Stimulated activated CD8-positive, alpha-beta memory T cell treated with anti-CD3 and anti-CD28 coated beads, Interleukin-2, amount 100 ng/mL, for 1 hour (primary cell): ENCODE data around the gene WDR90.

Source experiments
- DNase-seq, 2 donors: peaks; one replicate each; pipeline ENCODE4 v3.0.0-alpha.2; 2020; ENCODE audit warnings: low read depth in 2 of 2

WDR90 gene

DNA sequence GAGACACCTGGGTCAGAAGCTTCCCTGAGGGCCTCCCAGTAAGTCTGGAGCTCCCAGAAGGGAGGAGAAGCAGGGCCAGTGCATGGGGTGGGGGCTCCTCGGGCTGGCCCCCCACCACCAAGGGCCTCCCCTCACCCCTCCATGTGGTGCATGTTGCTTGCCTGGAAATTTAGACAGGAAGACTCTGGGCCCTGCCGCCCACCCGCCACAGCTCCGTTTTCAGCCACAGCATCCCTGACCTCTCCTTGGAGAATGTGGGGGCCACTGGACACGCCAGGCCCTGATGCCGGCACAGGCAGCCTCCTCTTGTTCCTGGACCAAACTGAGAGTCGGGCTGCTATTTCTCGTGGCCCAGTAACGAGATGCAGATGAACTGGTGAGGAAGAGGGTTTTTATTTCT is 10.3 kb upstream of the WDR90 start:
- no peak for DNase-seq

DNA sequence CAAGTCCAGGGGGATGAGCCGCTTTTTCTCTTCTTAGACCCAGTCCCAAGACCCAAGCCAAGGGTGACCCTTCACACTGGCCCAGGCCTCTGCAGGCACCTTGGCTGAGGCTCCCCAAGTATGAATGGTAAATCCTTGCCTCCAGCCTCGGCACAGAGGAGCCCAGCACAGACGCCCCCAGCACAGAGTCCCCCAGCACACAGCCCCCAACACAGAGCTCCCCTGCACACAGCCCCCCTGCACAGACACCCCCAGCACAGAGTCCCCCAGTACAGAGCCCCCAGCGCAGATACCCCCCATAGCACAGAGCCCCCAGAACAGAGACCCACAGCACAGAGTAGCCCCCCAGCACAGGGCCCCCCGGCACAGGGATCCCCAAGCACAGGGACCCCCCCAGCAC is 8.6 kb upstream of the WDR90 start:
- no peak for DNase-seq

DNA sequence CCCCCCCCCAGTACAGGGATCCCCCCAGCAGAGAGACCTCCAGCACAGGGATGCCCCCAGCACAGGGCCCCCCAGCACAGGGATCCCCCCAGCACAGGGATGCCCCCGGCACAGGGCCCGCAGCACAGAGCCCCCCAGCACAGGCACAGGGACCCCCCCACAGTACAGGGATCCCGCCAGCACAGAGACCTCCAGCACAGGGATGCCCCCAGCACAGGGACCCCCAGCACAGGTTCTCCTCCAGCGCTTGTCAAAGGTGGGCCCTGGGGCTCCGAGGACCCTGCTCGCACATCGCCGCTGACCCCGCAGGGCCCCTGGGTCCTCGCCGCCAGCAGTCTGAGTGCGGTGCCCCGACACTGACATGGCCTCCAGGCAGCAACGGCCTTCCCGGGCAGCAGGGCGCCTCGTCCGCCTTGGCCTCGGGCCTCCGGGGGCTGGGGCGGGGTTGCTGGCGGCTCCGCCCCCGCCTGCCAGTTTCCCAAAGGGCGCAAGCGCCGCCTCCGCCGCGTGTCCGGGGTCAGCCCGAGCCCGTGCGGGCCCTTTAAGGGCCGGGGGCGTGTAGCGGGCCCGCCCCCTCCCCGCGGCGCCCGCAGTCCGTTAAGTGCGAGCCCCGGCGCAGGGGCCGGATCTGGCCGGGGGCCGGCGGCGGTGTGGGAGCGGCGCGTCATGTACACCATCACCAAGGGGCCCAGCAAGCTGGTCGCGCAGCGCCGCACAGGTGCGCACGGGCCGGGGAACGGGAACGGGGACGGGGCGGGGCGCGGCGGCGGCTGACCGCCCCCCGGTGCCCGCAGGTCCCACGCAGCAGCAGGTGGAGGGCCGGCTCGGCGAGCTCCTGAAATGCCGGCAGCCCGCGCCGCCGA is 7.6 kb upstream of the WDR90 start, which contains the start of gene MCRIP2:
Gene MCRIP2, plus strand, starts transcription at position 503 of the 863 bp plus-strand sequence. Its CDS starts 164 bp downstream, at position 667.
- peak; percentile 18 to 29 for DNase-seq

DNA sequence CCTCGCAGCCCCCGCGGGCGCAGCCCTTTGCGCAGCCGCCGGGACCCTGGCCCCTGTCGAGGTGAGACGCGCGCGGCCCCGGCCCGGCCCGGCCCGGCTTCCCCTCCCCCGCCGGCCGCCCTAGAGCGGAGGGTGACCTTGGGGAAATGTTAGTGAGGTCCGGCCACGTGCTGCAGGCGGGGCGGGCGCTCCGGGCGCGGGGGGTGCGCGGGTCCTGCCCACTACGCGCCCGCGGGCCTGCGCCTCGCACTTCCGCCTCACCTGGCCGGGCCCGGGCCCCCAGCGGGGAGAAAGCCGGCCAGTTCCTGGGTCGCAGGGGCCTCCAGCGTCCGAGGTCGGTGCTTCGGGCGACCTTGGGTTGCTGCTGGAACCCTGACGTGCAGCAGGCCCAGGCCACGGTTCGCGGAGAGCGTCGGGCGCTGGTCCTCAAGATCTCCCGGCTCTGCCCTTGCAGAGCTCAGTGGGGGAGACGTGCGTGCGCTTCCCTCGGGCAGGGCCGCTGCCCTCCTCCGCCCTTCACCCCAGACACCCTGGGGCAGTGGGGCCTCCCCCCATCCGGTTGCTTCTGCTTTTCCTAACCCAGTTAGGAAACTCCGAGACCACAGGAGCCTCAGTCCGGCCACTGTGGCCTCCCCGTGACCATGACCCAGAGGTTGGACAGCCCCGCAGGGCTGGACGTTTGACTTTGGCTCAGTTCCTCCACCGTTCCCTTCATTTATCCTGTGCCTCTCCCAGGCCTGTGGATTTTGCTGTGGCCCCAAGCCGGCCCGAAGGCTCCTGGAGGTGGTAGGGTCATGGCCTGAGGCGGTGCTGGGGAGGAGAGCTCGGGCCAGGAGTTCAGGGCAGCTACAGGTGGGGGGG is 6.7 kb upstream of the WDR90 start:
- DNase-seq = no peak

DNA sequence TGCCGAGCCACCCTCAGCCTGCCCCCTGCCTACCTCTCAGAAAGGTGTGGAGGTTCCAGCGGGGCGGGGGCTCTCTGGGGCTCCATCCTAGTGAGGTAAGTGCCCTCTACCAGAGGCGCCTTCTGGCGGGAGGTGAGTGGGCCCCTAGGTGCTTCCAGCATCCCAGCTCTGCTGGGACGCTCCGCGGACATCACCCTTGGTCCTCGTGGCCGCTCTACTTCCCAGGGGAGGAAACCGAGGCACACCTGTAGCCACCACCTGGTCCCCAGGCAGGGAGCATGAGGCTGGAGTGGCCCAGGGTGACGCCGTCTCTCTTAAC is 6.2 kb upstream of the WDR90 start:
- no peak for DNase-seq

DNA sequence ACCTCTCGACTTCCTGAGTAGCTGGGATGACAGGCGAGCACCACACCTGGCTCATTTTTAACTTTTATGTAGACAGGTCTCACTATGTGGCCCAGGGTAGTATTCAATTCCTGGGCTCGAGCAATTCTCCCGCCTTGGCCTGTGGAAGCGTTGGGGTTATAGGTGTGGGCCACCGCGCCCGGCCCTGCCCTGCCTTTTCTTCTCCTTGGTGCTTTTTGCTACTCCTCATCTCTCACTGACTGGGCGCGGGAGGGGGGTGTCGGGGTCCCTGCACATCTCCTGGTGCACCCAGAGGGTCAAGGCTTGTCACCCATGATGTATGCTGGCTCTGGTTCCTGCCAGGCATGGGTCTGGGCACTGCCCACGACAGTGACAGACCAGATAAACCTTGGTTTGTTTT is 4.6 kb upstream of the WDR90 start:
- DNase-seq = no peak

DNA sequence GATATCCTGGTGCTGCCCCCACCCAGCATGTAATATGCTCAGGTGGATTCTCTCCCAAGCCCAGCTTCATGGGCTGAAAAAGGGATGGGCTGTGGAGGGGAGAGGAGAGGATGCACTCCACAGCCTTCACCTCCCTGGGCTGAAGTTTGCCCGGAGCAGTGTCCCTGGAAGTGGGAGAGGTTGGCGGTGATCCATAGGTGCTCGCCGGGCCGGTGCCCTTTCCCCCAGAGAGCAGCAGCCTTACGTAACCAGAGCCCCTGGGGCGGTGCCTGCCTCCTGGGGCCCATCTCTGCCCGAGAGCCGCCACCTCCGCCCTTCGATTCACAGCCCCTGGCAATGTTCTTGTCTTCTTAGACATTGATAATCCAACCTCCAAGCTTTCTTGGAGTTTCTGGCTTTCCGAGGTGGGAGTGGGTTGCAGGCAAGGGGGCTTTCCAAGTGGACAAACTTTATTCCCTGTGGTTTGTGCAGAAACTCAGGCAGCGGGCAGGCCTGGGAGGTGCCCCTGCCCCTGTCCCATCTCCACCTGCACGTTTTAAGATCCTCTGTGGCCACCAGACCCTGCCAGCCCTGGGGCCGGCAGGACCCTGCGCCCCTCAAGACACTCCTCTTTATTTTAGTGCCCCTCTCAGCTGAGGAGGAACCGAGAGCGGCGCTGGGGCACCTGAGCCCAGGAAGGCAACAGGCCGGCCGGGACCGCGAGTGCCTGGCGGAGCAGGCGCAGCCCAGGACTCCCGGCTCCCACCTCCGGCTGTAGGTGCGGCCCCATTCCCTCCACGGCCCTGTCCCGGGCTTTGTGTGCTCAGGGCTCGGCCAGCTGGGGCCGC is 3.1 kb upstream of the WDR90 start:
- DNase-seq = no peak

DNA sequence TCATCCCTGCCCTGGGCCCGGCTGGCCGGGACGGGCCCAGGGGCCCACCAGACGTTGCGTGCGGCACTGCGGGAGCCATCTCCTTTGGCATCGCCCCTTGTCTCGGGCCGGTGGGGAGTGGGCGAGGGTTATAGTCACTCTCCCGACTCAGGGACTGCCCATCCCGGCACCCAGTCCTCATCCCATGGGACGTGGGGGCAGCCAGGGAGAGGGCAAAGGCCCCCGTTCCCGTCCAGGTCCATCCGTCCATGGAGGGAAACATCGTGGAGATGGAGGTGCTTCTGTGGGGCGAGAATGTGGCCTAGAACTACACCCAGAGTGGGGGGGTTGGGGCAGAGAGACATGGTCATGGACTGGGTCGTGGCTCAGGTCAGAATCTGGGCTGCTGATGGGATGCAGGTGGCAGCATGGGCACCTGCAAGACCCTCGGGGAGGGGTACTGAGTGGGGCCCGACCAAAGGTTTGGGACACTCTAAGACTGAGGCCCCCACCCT is 2.4 kb upstream of the WDR90 start:
- no peak for DNase-seq

DNA sequence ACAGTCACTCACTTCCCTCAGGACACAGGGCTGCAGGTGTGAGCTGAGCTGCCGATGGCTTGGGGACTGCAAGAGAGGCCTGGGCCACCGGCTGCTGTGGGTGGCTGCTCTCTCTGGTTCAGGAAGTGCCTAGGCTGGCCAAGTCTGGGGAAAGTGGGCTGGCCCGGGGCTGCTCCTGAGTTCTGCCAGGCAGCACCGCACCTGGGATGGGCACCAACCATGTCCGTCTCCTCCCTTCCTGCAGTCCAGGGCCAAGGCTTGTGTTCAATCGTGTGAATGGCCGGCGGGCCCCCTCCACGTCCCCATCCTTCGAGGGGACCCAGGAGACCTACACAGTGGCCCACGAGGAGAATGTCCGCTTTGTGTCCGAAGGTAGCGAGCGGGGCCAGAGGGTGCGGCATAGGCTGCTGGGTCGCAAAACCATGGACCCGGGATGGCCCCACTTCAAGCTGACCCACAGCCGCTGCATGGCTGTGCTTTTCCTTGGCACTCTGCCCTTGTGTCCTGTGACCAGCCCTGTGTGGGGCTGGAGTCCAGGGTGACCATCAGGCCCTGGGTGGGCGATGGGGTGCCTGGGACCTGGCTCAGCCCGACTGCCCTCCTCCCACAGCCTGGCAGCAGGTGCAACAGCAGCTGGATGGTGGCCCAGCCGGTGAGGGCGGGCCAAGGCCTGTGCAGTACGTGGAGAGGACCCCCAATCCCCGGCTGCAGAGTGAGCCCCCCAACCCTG is 1.8 kb upstream of the WDR90 start:
- DNase-seq = no peak

DNA sequence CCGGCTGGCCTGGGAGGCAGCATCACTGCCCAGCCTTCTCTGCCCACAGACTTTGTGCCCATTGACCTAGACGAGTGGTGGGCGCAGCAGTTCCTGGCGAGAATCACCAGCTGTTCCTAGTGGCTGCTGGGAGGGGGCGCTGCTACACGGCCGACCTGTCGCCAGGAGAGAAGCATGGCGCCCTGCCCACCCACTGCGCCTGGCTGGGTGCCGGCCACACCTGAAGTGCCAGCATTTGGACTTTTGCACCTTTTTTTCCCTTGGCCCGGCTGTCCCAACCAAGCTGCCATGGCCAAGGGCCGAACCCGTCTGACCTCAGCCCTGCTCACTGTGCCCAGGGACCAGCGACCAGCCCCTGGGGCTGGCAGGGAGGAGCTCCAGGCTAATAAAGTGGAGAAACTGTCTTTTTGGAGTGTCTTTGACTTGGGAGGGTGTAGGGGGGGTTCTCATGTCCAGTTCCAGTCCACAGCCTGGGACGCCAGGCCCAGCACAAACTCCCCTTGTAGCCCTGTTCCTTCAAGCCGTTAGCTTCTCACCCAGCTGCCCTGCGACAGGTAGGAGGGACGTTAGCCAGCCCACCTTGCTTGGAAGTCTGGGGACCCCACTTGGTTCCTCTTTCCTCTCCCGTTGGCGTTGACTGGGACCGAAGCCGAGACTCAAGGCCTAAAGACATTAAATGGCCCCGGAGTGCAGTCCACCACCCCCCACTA is 939 bp upstream of the WDR90 start:
- DNase-seq = no peak

DNA sequence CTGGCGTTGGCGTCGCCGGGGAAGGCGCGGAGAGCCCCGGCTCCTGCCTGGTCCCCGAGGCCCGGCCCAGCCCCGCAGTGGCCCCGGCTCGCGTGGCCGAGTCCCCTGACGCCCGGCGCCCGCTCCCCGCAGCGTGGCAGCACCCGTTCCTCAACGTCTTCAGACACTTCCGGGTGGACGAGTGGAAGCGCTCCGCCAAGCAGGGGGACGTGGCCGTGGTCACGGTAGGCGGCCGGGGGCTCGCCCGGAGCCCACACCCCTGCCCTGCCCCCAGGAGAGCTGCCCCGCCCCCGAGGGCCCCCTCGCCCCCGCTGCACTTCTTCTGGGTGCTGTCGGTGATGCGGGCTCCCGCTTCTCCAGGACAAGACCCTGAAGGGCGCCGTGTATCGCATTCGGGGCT is 466 bp downstream of the WDR90 start:
- no peak for DNase-seq

DNA sequence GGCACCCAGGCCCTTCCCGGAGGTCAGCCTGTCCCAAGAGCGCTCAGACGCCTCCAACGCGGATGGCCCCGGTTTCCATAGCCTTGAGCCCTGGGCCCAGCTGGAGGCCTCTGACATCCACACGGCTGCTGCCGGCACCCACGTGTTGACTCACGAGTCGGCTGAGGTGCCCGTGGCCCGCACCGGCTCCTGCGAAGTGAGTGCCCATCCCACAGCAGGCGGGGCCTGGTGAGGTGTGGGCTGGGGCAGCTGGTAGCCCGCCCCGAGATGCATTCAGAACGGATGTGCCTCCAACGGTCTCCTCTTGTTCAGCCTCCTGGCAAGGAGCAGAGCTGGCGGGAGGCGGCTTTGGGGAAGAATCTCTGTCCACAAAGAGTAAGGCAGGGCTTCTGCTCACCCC is 2.7 kb downstream of the WDR90 start:
- no peak for DNase-seq

DNA sequence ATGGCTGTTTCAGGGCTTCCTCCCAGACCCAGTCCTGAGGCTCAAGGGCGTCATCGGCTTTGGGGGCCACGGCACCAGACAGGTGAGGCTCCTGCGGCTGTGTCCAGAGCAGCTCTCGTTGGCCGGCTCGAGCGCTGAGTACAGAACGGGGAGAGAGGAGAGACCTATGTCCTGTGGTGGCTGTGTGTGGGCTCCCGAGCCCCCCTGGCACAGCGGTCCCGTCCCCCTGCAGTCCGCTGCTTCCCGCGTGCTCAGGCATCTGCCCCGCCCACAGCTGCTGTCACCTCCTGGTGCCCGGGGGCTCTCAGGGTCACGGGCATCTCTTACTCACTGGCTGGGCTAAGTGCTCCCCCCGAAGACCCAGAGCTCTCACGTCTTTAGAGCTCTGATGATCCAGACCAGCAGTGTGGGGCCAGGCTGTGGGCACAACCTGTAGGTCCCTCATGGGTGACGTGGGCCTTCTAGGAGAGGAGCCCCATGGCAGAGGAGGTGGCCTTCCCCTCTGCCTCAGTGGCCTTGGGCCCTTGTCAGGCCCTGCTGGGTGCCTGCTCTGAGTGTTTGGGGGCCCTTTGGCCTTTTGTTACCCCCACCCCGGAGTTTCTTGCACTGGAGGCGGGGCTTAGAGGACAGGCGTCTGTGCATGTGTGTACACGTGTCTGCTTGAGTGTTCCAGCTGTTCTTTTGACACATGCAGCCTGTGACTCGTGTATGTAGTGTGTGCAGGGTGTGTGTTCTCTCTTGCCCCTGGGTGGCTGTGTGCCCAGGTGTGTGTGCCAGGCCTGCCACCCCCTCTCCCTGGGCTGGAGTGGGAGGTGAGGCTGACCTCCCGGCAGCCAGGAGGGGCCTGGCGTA is 3.5 kb downstream of the WDR90 start:
- DNase-seq = no peak

DNA sequence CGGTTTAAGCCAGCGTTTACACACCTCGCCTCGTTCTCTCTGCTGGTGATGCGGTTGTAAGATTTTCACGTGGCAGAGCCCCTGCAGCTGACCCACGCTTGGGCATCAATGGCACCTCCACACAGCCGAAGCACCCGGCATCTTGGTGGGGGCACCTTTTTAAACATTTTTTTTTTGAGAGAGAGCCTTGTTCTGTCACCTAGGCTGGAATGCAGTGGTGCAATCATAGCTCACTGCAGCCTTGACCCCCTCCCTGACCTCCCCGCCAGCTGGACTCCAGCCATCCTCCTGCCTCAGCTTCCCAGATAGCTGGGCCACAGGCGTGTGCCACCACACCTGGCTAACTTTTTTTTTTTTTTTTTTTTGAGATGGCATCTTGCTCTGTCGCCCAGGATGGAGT is 4.9 kb downstream of the WDR90 start:
- no peak for DNase-seq

DNA sequence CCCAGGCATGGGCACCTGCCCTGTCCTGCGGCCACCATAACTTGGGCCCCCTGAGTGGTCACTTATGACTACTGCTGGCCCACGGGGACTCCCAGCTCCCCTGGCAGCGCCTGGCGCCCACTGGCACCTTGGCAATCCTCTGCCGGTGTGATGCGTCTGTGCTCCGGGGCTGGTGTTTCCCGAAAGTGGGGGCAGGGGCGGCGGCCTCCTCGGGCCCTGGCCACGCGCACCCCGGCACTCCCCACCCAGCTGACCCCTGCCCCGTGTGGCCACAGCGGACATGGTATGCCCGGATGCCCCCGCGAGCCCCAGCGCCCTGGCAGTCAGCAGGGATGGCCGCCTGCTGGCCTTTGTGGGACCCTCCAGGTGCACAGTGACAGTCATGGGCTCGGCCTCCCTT is 8.3 kb downstream of the WDR90 start:
- DNase-seq = no peak

DNA sequence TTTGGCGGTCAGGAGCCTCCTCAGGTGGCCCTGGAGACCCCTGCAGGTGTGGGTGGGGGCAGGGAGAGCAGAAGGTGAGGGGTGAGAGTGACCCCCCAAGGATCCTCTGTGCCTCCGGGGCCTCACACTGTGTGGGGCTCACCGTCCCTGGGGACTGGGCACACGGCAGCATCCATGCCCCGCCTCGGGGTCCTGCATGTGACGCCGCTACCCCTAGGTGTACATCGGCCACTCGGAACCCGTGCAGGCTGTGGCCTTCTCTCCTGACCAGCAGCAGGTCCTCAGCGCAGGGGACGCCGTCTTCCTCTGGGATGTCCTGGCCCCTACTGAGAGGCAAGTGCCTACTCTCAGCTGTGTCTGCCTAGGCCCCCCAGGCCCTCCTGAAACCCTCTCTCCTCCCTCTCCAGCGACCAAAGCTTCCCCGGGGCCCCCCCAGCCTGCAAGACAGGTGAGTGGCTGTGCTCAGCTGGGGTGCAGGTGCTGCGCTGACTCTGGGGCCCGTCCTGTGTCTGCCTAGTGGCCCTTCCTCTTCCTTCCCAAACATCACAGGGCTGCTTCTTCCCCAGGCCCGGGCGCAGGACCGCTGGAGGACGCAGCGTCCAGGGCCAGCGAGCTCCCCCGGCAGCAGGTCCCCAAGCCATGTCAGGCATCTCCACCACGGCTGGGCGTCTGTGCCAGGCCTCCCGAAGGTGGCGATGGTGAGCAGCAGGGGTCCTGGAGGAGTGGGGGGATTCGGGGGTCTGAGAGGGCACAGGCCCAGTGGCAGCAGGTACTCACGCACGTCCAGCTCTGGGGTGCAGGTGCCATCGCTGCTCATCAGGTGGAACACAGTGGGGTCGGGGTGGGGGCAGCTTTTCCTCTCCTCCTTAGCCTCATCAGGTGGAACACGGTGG is 9.8 kb downstream of the WDR90 start:
- no peak for DNase-seq

DNA sequence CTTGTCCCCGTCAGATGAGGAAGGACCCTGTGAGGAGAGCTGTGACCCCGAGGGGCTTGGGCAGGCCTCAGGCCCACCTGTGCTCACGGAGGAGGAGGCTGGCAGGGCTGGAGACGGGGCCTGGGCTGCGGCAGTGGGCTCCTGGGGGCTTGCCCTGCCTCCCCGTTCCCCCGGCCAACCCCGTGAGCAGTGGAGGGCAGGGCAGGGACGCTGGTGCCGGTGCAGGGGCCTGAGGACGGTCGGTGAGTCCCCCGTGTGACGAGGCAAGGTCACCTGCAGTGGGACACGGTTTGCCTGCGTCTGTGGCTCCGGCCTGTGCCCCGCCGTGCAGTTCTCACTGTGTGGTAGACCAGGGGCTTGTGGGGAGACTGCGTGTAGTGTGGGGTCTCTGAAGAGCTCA is 10.5 kb downstream of the WDR90 start:
- DNase-seq = no peak

DNA sequence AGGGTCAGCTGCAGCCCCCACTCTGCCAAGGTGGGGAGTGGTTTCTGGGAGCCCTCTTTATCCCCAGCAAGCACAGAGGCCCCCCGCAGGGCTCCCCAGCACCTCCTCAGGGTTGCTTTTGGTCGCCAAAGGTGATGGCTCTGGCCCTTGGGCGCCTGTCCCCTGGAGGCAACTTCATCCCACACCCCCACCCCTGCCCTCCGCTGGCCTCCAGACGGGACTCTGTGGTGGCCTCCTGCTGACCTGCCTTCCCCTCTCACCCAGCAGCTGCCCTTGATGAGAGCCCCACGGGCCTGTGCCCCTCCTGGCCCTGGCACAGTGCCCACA is 10.9 kb downstream of the WDR90 start:
- no peak for DNase-seq
